ENCODE results near the gene KAT2B.

The KAT2B gene

DNA sequence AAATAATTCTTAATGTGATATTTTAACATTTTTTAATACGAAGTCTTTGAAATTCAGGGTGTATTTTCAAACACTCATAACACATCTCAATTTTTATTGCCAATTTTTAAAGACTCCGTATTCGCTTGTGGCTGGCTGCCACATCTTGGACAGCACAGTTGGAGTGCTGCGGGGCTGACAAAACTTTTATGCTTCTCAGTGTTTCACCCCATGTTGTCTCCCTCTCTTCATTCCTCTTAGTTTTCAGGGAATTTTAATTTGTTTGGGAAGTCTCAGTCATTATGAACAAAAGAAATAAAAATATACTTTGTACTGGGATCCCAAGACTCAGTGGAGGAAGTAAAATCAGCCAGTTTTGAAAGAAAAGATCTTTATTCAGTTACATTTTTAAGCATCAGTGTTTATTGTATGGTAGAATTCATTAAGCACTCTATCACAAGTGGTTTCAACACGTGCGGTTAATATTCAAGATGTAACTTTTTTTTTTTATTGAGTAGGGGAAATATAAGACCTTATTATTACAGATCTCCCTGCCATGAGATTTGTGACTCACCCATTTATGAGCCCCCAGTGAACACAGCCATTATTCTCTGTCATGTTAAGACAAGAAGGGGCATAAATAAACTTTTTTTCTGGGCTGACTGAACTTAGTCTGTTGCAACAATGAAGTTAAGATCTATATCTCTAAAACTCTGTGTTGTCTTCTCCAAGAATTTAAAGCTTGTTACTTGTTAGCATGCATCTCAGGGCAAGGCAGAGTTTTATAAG lies 26.8 kb downstream of the KAT2B start:
- peak; percentile 2 for DNase-seq

DNA sequence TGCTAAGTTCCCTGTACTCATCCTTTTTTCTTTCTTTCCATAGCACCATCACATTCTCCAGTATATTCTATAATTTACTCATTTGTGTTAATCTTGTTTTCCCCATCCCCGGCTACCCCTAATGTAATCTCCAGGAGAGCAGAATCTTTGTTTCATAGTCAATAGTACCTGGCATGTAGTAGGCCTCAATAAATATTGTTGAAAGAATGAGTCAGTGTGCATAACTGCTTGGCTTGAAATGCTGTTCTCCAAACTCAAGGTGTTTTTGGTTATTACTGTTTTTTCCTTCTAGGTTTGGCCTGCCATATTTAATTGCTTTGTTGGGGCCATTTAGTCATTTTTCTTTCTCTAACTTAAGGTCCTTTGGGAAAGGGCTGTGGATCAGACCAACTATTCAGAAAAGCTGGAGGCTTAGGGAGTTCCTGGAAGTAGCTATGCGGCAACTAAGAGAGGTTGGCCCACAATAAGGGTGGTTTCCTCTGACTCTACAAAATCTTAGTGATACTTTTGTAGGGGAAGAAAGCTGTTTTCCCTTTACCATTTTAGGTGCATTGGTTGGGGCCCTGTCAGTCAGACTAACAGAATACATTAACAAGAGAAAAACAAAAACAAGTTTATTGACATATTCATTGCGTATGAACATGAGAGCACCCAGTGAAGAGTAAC lies 28.4 kb downstream of the KAT2B start:
- no peak for DNase-seq

- no peak for DNase-seq
Observed at GRCh38 chr3:20069178-20069532, 28.9 kb downstream of the KAT2B start.

GRCh38 chr3:20071175-20071574 lies 30.9 kb downstream of the KAT2B start:
- DNase-seq, result no peak

- DNase-seq, result no peak
Observed at GRCh38 chr3:20072422-20072821, 32.2 kb downstream of the KAT2B start.

DNA sequence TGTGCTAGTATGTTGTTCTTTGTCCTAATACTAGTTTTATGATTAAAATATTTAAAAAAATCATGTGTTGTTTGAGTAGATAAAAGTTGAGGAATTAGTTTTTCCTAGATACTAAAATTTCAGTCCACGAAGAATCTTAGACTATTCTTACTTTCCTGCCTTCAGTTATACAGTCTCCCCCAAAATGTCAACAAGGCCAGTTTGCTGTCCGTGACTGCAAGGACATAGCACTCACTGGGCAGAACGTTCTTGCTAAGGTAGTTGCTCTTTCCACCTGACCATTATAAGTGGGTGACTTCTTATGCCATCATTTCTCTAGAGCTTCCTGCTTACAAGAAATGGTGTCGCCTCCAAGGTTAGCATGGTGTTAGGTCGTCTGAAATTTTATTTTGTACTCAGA lies 32.8 kb downstream of the KAT2B start:
- DNase-seq, result no peak

DNA sequence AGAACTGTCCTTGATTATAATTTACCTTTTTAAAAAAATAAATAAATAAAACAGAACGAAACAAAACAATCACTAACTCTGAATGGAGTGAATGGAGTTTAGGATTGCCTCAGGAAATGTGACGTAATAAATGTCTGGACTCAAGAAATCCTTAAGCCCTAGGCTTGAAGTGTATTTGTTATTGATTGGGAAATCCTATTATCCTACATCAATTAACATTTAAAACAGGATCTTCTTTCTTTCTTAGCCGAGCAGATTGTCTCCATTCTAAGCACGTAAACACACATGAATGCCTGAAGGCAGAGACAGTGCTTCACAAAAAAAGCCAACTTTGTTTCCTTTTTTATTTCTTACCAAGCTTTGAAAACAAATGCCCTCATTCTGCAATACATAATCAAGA lies 33.4 kb downstream of the KAT2B start:
- DNase-seq, result no peak

GRCh38 chr3:20074226-20075063 lies 34.2 kb downstream of the KAT2B start:
- DNase-seq, result no peak

DNA sequence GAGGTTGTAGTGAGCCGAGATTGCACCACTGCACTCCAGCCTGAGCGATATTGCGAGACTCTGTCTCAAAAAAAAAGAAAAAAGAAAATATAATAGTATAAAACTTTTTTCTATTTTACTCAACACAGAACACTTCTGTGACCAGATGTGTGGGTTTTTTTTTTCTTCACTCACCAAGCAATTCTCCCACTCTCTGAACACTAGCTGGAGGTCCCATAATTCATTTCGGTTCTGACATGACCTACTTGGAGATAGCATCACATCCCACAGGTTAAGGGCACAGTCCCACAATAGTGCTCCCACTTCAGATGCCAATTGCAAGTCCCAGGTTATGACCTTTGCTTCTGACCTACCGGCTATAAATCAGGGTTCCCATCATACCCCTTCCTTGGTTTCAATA lies 35.0 kb downstream of the KAT2B start:
- no peak for DNase-seq

GRCh38 chr3:20076296-20076997 lies 36.2 kb downstream of the KAT2B start:
- no peak for DNase-seq

GRCh38 chr3:20077068-20077467 lies 36.8 kb downstream of the KAT2B start:
- no peak for DNase-seq

DNA sequence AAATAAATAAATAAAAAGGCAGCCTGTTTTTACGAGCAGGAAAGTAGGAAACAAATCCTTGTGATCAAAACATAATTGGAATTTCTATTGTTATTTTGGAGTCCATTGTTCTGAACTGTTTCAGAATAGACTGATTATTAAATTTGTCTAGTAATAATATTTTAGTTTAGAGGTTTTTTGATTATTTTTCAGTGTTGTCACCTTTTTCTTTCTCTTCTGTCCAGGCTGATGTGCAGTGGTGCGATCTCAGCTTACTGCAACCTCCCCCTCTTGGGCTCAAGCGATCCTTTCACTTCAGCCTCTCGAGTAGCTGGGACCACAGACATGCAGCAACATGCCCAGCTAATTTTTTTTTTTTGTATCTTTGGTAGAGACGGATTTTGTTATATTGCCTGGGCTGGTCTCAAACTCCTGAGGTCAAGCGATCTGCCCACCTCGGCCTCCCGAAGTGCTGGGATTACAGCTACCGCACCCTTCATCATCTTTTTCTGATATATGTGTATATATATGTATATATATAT lies 38.0 kb downstream of the KAT2B start:
- no peak for DNase-seq

GRCh38 chr3:20079621-20080020 lies 39.4 kb downstream of the KAT2B start:
- DNase-seq, result no peak

- peak; percentile 65 for DNase-seq
Observed at GRCh38 chr3:20080956-20081554, 40.8 kb downstream of the KAT2B start.

GRCh38 chr3:20083253-20083652 lies 43.0 kb downstream of the KAT2B start:
- no peak for DNase-seq

DNA sequence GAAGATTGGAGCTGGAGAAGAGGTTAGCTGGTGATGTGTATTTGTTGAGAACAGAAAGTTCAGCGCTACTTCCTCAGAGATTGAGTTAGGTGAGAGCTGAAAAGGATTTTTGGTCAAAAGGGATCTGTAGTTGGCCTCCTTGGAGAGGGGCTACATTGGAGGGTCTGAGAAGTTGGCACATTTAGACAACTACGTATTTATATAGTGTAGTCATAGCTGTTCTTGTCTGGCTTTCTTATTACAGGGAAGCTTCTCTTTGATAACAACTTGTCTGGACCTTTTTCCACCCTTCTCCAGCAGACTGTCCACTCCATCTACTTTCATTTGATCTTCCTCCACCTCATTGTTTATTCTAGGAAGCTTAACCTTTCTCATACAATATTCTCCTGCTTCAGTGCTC lies 43.7 kb downstream of the KAT2B start:
- no peak for DNase-seq

GRCh38 chr3:20091331-20092047 lies 51.2 kb downstream of the KAT2B start:
- DNase-seq, result no peak

- DNase-seq, result no peak
Observed at GRCh38 chr3:20095470-20095869, 55.2 kb downstream of the KAT2B start.

DNA sequence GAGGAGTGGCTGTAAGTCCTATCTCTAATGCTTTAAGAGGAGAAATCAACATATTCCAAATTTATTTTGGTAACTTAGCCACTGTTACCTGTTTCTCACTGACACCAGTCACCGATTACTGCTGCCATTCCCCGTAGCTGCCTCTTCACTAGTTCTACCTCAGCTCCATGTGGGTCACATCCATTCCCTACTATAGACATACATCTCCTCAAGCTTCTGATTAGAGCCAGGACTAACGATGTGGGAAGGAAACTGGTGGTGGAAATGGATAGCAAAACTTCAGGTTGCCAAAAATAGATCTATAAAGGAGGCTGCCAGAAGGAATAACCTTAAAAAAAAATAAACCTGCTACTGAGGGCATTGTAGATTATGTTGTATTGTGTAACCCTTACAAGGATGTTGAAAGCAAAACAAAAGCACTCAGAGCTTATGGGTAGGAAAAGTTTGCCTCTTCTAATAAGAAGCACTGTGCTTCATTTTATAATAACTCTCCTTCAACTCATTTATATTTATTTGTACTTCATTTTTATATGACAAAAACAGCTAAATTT lies 56.0 kb downstream of the KAT2B start:
- DNase-seq, result no peak

DNA sequence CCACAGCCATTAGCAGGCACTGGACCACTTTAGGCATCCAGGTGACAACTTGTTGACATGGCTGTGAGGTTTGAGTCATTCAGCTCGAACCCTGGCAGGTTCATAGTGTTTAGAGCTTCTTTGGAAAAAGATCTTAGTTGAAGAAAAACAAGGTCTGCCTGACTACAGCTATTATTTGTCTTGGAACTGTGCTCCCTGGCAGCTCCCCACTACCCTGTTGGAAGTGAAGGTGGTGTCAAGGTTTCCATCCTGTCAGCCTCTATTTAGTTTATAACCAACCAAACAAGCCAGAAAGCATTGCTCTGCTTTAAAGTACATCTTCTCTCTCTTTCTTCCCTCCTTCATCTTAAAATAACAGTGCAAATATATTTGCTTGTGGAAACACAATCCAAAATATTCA lies 56.8 kb downstream of the KAT2B start:
- DNase-seq, result no peak

GRCh38 chr3:20099060-20099459 lies 58.8 kb downstream of the KAT2B start:
- no peak for DNase-seq

DNA sequence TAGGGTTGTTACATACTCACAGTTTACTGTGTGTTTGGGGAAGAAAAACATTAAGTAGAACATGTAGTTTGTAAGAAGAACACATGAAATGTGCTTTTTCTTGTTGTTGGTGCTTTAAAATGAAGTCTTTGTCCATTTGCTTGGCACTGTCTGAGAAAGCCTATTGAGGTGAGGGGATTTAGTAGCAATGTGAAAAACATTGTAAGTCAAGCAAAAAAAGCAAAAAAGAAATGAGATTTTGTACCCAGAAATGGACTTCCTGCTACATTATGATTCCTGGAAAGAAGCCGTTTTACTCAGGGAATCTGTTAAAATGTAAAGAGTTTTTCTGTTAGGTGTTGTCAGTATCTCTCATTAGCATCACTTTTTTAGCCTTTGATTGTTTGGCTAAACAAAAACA lies 59.9 kb downstream of the KAT2B start:
- DNase-seq, result no peak
